Karpas-422 (cell line): ENCODE data around the gene KIF1A. TPM values are rescaled to one million over a fixed set of nuclear protein-coding genes. Genes with fewer than 3 reads are reported as not detected.

Experiments
- DNase-seq: peaks from one replicate; pipeline ENCODE4 v3.0.0-alpha.2; 2015
- H2AFZ ChIP-seq: fragments of 200-600 bp; sonication (generic); 2 replicates; pipeline ENCODE4 v1.6.1; 2014; ENCODE audit warnings: antibody characterized with exemption, low read length, mixed read lengths
- H3K27ac ChIP-seq: fragments of 200-600 bp; sonication (generic); 2 replicates; pipeline ENCODE4 v1.5.1; 2014; ENCODE audit warnings: mild to moderate bottlenecking, low read length, moderate library complexity
- H3K27me3 ChIP-seq: fragments of 200-600 bp; sonication (generic); 2 replicates; pipeline ENCODE4 v1.6.1; 2014; ENCODE audit warnings: low read length, mixed read lengths
- H3K36me3 ChIP-seq: fragments of 200-600 bp; sonication (generic); 2 replicates; pipeline ENCODE4 v1.6.1; 2014; ENCODE audit warnings: low read length, mixed read lengths; ENCODE audit not compliant: insufficient read depth
- H3K4me1 ChIP-seq: fragments of 200-600 bp; sonication (generic); 2 replicates; pipeline ENCODE4 v1.6.1; 2014; ENCODE audit warnings: mild to moderate bottlenecking, low read length, mixed read lengths
- H3K4me2 ChIP-seq: fragments of 200-600 bp; sonication (generic); 2 replicates; pipeline ENCODE4 v1.6.1; 2014; ENCODE audit warnings: low read length, low read depth, mild to moderate bottlenecking; ENCODE audit not compliant: poor library complexity, severe bottlenecking
- H3K4me3 ChIP-seq: fragments of 200-600 bp; sonication (generic); 2 replicates; pipeline ENCODE4 v1.5.1; 2014; ENCODE audit warnings: mild to moderate bottlenecking, antibody characterized with exemption, low read length, mixed read lengths
- H3K79me2 ChIP-seq: fragments of 200-600 bp; sonication (generic); 2 replicates; pipeline ENCODE4 v1.6.1; 2014; ENCODE audit warnings: mild to moderate bottlenecking, low read length, mixed read lengths
- H3K9ac ChIP-seq: fragments of 200-600 bp; sonication (generic); 2 replicates; pipeline ENCODE4 v1.6.0; 2014; ENCODE audit warnings: low read length
- H3K9me2 ChIP-seq: fragments of 200-600 bp; sonication (generic), shearing (Covaris generic); replicated peaks from 2 replicates; pipeline ENCODE4 v1.6.0; 2014; ENCODE audit warnings: mild to moderate bottlenecking, low read length, moderate library complexity; ENCODE audit not compliant: insufficient read depth
- H3K9me3 ChIP-seq: fragments of 300-700, 200-600 bp; sonication (generic); 2 replicates; pipeline ENCODE4 v1.6.1; 2014; ENCODE audit warnings: low read length, mixed read lengths
- H4K20me1 ChIP-seq: fragments of 200-600 bp; sonication (generic); 2 replicates; pipeline ENCODE4 v1.6.1; 2014; ENCODE audit warnings: mild to moderate bottlenecking, antibody characterized with exemption, low read length, low read depth; ENCODE audit not compliant: insufficient read depth
- small RNA-seq: library from RNA; depleted of rRNA; stranded (forward); fragments of <200 nt; gene quantifications from one replicate; pipeline ENCODE3, GENCODE V24; 2014
- total RNA-seq: library from RNA; depleted of rRNA; stranded (reverse); fragments of >200 nt; shearing (Covaris generic); gene quantifications from 2 replicates; pipeline ENCODE4 v1.2.3, GENCODE V29; 2014; ENCODE audit warnings: low replicate concordance; rRNA removed

The KIF1A gene
- total RNA-seq, 1 experiment from 2014 or later = not detected

- Histone ChIP-seq H3K9me3 (peaks cover 9% of the 10 kb centered on the region; the same call in 1 of the 2 replicates), H3K36me3 (no peaks in the 10 kb centered on the region), H2AFZ (no peak overlapping the region), H3K4me3 (no peak overlapping the region), H3K9me2 (no peaks in the 10 kb centered on the region), H3K27me3 (peaks cover 3% of the 10 kb centered on the region; the same call in 1 of the 2 replicates), H3K9ac (no peak overlapping the region), H3K79me2 (no peaks in the 10 kb centered on the region), H3K4me1 (no peaks in the 10 kb centered on the region), H4K20me1 (no peaks in the 10 kb centered on the region), H3K4me2 (no peak overlapping the region), H3K27ac (no peak overlapping the region)
- DNase-seq = no peak
Measured at GRCh38 chr2:240664622-240665021, 155.4 kb downstream of the KIF1A start.

Small RNA genes within 50 kb of the gene (small RNA-seq; reads per million reads assigned to genes)
- not detected for gene AC011298.3

Other genes with a start within 250 kb of the KIF1A start
- gene CAPN10, start 233.5 kb downstream of the KIF1A start, total RNA-seq = 22.9 and 44.0 TPM in 2 replicates
- 1.1 and 1.9 TPM in 2 replicates for gene GPR35, start 194.7 kb downstream of the KIF1A start, total RNA-seq
- not detected in 2 replicates for gene AQP12B, start 137.3 kb downstream of the KIF1A start, total RNA-seq
- gene AQP12A, start 128.4 kb downstream of the KIF1A start, total RNA-seq = not detected in 2 replicates
- gene AGXT, start 48.6 kb upstream of the KIF1A start, total RNA-seq = not detected in 2 replicates
- gene MAB21L4, start 75.9 kb upstream of the KIF1A start, total RNA-seq = not detected in 2 replicates
- gene CROCC2, start 86.1 kb upstream of the KIF1A start, total RNA-seq = not detected in 2 replicates
- gene SNED1, start 178.4 kb upstream of the KIF1A start, total RNA-seq = 1.9 and 25.3 TPM in 2 replicates